ENCODE results near the gene HEYL.

Gene HEYL

GRCh38 chr1:39635205-39635870, 4.1 kb downstream of the HEYL start:
- no peak for DNase-seq (ENCODE audit: low read depth)
- TF ChIP-seq, protein P1, sequence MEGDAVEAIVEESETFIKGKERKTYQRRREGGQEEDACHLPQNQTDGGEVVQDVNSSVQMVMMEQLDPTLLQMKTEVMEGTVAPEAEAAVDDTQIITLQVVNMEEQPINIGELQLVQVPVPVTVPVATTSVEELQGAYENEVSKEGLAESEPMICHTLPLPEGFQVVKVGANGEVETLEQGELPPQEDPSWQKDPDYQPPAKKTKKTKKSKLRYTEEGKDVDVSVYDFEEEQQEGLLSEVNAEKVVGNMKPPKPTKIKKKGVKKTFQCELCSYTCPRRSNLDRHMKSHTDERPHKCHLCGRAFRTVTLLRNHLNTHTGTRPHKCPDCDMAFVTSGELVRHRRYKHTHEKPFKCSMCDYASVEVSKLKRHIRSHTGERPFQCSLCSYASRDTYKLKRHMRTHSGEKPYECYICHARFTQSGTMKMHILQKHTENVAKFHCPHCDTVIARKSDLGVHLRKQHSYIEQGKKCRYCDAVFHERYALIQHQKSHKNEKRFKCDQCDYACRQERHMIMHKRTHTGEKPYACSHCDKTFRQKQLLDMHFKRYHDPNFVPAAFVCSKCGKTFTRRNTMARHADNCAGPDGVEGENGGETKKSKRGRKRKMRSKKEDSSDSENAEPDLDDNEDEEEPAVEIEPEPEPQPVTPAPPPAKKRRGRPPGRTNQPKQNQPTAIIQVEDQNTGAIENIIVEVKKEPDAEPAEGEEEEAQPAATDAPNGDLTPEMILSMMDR (conservative IDR thresholded peaks at IDR 0.05; ENCODE audit: low read depth, low read length), result no peak
- no peak overlapping the region for H3K4me3 ChIP-seq (ENCODE audit: low read length)

GRCh38 chr1:39633422-39633821, 6.0 kb downstream of the HEYL start:
- no peak for DNase-seq (ENCODE audit: low read depth)
- no peak overlapping the region for H3K4me3 ChIP-seq (ENCODE audit: low read length)
- TF ChIP-seq, protein P1 (conservative IDR thresholded peaks at IDR 0.05; ENCODE audit: low read depth, low read length), result no peak

DNA sequence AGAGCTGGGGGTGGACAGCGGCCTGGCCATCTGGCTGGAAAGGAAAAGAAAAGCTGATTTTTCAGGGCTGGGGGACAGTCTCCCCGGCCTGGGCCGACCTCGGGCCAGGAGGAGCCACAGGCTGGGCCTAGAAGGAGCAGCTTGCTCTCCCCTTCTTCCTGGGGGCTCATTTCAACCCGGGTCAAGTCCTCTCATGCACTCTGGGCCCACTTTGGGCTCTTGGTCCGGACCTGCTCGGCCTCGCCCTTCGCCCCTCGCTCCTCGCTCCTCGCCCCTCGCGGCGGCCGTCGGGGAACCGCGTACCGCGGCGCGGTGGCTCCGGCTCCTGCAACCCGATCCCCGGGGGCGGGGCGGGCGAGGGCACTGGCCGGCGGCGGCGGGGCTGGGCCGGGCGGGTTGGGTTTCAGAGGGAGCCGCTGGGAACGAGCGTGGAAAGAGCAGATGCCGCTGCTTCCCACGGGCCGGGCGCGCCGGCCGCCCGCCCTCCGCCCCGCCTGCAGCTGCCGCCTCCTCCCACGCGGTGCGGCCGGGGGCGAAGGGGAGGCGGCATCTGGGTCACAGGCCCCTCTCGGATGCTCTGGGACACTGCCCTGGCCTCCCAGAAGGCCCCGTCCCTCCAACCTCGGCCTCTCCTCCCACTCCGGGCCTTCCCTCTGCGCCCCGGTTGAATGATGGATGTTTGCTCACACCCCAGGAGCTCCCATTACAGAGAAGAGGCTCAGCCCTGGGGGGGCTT, 6.6 kb downstream of the HEYL start:
- no peak for DNase-seq (ENCODE audit: low read depth)
- TF ChIP-seq, protein P1 (conservative IDR thresholded peaks at IDR 0.05; ENCODE audit: low read depth, low read length), result no peak
- H3K4me3 ChIP-seq (ENCODE audit: low read length), result no peak overlapping the region

- no peak for DNase-seq (ENCODE audit: low read depth)
- TF ChIP-seq, protein P1 (conservative IDR thresholded peaks at IDR 0.05; ENCODE audit: low read depth, low read length), result no peak
- H3K4me3 ChIP-seq (ENCODE audit: low read length), result no peak overlapping the region
Observed at GRCh38 chr1:39632323-39632681, 7.1 kb downstream of the HEYL start.

- TF ChIP-seq, protein P1 (conservative IDR thresholded peaks at IDR 0.05; ENCODE audit: low read depth, low read length), result no peak
- DNase-seq (ENCODE audit: low read depth), result no peak
- H3K4me3 ChIP-seq (ENCODE audit: low read length), result no peak overlapping the region
Observed at GRCh38 chr1:39631361-39632322, 7.8 kb downstream of the HEYL start.

DNA sequence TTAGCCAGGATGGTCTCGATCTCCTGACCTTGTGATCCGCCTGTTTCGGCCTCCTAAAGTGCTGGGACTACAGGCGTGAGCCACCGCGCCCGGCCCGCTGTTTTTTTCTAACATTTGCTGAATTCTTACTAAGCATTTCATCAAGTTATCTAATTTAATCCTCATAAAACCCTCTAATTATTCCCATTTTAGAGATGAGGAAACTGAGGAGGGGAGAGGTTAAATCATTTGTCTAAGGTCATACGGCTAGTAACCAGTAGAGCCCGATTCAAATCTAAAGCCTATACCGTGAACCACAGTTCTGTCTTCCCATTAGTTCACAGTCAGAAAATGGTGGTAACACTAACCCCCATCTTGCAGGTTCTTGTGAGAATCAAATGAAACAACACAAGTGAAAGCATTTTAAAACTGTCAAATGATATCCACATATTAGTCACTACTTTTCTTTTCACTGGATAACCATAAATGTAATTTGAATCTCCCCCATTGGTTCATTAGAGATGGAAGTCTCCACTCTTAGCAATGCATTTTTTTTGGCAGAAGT, 10.6 kb downstream of the HEYL start:
- no peak for DNase-seq (ENCODE audit: low read depth)
- TF ChIP-seq, protein P1 (conservative IDR thresholded peaks at IDR 0.05; ENCODE audit: low read depth, low read length), result no peak
- H3K4me3 ChIP-seq (ENCODE audit: low read length), result no peak overlapping the region
